Lung (tissue), 12 donors: Measurements from ENCODE around the gene GLI2. TPM values are rescaled to one million over a fixed set of nuclear protein-coding genes. Genes with fewer than 3 reads are reported as not detected.

Source experiments
- ATAC-seq: fragments of 200-7000 bp; cut with Tn5 transposase; one replicate; pipeline ENCODE4 v1.9.1; 2020; ENCODE audit warnings: moderate number of reproducible peaks; ENCODE audit not compliant: insufficient read depth, low FRiP score
- DNase-seq, 3 donors: peaks; one replicate each; pipeline ENCODE4 v3.0.0-alpha.2; 2013 to 2017
- H3K27ac ChIP-seq, 2 donors: one replicate each; pipeline ENCODE4 v1.5.1; 2013; ENCODE audit warnings: mild to moderate bottlenecking in 2 of 2, moderate library complexity in 2 of 2, control low read depth in 1 of 2, inconsistent platforms in 1 of 2, low read depth in 1 of 2, low read length in 1 of 2
- H3K27me3 ChIP-seq, 3 donors: one replicate each; pipeline ENCODE4 v1.5.1; 2013; ENCODE audit warnings: low read length in 2 of 3; ENCODE audit not compliant: control insufficient read depth in 3 of 3, insufficient read depth in 3 of 3
- H3K36me3 ChIP-seq, 4 donors: one replicate each; pipeline ENCODE4 v1.5.1; 2013; ENCODE audit warnings: low read length in 4 of 4, mild to moderate bottlenecking in 1 of 4, moderate library complexity in 1 of 4; ENCODE audit not compliant: control insufficient read depth in 4 of 4, insufficient read depth in 4 of 4
- H3K4me1 ChIP-seq, 5 donors: one replicate each; pipeline ENCODE4 v1.5.1; 2013; ENCODE audit warnings: low read length in 5 of 5, mild to moderate bottlenecking in 2 of 5, moderate library complexity in 1 of 5; ENCODE audit not compliant: control insufficient read depth in 5 of 5, insufficient read depth in 5 of 5
- H3K4me3 ChIP-seq: one replicate; pipeline ENCODE4 v1.5.1; 2013; ENCODE audit warnings: mild to moderate bottlenecking, control low read depth, moderate library complexity
- H3K9ac ChIP-seq, 2 donors: one replicate each; pipeline ENCODE4 v1.5.1; 2013; ENCODE audit warnings: low read length in 2 of 2, control low read depth in 1 of 2; ENCODE audit not compliant: insufficient read depth in 1 of 2
- H3K9me3 ChIP-seq, 4 donors: one replicate each; pipeline ENCODE4 v1.5.1; 2013; ENCODE audit warnings: low read length in 3 of 4, mild to moderate bottlenecking in 1 of 4, moderate library complexity in 1 of 4; ENCODE audit not compliant: control insufficient read depth in 4 of 4, insufficient read depth in 3 of 4
- WGBS, 2 donors: extraction: QIAGEN DNeasy Blood & Tissue Kit; methylation state at CpG; one replicate each; pipeline ENCODE4 v1.1.7; 2013; 5-methylcytosine and 5-hydroxymethylcytosine counted together
- polyA plus RNA-seq, 2 donors: library from polyadenylated mRNA; stranded (reverse); fragments of 200-250 nt; gene quantifications; one replicate each; pipeline ENCODE4 v1.2.1, GENCODE V29; 2013
- total RNA-seq, 2 donors: library from RNA; depleted of rRNA in 1 of 2; stranded (reverse); fragments of >200 nt in 1 of 2; gene quantifications; one replicate each; pipeline ENCODE4 v1.2.1, GENCODE V29; 2014 to 2021
- TF ChIP-seq, protein P1 (sequence below): IDR thresholded peaks from 2 replicates; pipeline ENCODE4 v1.5.1; 2012; ENCODE audit warnings: mild to moderate bottlenecking; ENCODE audit errors: control extremely low read depth, extremely low read depth
- donor health status: control.
- donor health status: control.
- donor health status: Bipolar disorder and iron deficiency.
- donor health status: healthy.
- donor health status: DM: yes; HTN: yes; CAD: no.

GLI2 gene
- total and polyA plus RNA-seq, 4 donors: 1.1 to 9.2 (median 3.5) TPM

DNA sequence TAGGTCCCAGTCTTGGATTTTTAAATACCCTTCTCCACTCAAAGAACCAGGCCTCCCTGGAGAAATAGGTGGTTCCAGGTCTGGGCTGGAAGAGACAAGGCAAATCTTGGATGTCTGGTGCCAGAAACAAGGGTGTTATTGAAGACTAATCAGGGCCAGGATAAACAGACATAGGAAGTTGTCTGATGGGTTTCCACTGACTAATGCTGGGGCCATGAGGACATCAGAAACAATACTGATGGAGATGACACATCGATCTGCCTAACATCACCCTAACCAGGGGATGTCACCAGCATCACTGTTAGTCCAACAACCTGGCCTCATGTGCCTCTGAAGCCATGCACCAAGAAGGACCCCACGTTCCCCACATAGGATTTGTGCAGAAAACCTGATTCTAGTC, 42.5 kb upstream of the GLI2 start:
- peaks cover 0 to 28% (median 13%) of the 10 kb centered on the region in 3 donors for H3K27me3 ChIP-seq
- WGBS, 2 donors: 72 to 90% methylated on average over 2 of the region's 2 CpGs

DNA sequence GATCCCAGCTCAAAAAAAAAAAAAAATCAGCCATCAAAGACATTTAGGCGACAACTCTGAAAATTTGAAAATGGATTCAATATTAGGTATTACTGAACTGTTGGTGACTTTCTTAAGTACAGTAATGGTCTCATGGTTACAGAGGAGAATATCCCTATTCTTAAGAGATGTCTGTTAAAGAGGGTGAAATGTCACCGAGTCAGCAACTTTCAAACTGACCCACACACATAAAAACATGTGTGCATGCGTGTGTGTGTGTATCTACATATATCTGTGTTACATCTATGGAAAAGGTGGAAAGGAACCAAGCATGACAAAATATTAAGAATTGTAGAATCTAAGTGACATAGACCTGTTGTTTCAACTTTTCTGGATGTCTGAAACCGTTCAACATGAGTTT, 41.6 kb upstream of the GLI2 start:
- Histone ChIP-seq H3K4me3 (no peak overlapping the region), H3K27ac (no peak overlapping the region), H3K4me1 (peaks cover 0 to 3% (median 0%) of the 10 kb centered on the region in 5 donors), H3K9me3 (peaks cover 0 to 5% (median 1%) of the 10 kb centered on the region in 4 donors), H3K27me3 (peaks cover 0 to 28% (median 13%) of the 10 kb centered on the region in 3 donors), H3K36me3 (no peaks in the 10 kb centered on the region), H3K9ac (no peak overlapping the region)
- ATAC-seq (no peak), DNase-seq (no peak)
- TF ChIP-seq, protein P1, sequence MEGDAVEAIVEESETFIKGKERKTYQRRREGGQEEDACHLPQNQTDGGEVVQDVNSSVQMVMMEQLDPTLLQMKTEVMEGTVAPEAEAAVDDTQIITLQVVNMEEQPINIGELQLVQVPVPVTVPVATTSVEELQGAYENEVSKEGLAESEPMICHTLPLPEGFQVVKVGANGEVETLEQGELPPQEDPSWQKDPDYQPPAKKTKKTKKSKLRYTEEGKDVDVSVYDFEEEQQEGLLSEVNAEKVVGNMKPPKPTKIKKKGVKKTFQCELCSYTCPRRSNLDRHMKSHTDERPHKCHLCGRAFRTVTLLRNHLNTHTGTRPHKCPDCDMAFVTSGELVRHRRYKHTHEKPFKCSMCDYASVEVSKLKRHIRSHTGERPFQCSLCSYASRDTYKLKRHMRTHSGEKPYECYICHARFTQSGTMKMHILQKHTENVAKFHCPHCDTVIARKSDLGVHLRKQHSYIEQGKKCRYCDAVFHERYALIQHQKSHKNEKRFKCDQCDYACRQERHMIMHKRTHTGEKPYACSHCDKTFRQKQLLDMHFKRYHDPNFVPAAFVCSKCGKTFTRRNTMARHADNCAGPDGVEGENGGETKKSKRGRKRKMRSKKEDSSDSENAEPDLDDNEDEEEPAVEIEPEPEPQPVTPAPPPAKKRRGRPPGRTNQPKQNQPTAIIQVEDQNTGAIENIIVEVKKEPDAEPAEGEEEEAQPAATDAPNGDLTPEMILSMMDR: no peak
- 79 to 85% methylated on average over 4 of the region's 4 CpGs for WGBS, 2 donors

More for the DNA sequence above, 42.5 kb upstream of the GLI2 start:
- H3K27ac ChIP-seq: no peak overlapping the region
- H3K9me3 ChIP-seq: peaks cover 0 to 5% (median 1%) of the 10 kb centered on the region in 4 donors
- TF ChIP-seq, protein P1: no peak
- H3K4me1 ChIP-seq: peaks cover 0 to 3% (median 0%) of the 10 kb centered on the region in 5 donors
- H3K4me3 ChIP-seq: no peak overlapping the region
- no peak for ATAC-seq
- H3K9ac ChIP-seq: no peak overlapping the region
- H3K36me3 ChIP-seq: no peaks in the 10 kb centered on the region
- DNase-seq: no peak

DNA sequence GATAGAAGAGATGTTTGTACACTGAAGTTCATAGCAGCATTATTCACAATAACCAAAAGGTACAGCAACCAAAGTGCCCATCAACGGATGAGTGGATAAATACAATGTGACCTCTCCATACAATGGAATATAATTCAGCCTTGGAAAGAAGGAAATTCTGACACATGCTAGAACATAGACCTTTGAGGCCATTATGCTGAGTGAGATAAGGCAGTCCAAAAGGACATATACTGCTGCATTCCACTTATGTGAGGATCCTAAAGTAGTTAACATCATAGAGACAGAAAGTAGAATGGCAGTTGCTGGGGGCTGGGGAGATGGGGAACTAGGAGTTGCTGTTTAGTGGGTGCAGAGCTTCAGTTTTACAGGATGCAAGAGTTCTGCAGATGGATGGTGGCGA, 38.2 kb upstream of the GLI2 start:
- H3K9me3 ChIP-seq: no peaks in the 10 kb centered on the region
- H3K27ac ChIP-seq: no peak overlapping the region
- ATAC-seq (no peak), DNase-seq (no peak)
- H3K4me3 ChIP-seq: no peak overlapping the region
- H3K27me3 ChIP-seq: peaks cover 0 to 36% (median 13%) of the 10 kb centered on the region in 3 donors
- TF ChIP-seq, protein P1: no peak
- peaks cover 0 to 12% (median 0%) of the 10 kb centered on the region in 5 donors for H3K4me1 ChIP-seq
- no peak overlapping the region for H3K9ac ChIP-seq
- 85 to 97% methylated on average over 2 of the region's 2 CpGs for WGBS, 2 donors
- no peaks in the 10 kb centered on the region for H3K36me3 ChIP-seq

DNA sequence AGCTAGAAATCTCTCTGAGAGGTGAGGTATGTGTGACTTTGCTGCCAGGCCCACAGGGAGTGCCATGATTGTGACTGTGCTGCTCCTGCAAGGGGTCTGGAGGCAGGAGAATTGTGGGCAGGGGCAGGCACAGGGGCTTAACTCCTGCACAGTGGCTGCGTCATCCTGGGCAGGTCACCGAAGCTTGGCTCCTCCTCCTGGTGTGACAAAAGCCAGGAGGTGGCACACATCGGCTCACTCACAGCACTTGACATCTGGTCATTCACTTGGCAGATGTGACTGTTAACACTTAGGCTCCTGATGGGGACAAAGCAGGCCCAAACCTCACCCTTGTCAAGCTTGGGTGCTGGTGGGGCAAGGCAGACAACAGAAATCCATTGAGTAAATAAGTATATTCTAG, 36.4 kb upstream of the GLI2 start:
- DNase-seq (no peak), ATAC-seq (no peak)
- Histone ChIP-seq H3K27me3 (peaks cover 0 to 30% (median 10%) of the 10 kb centered on the region in 3 donors), H3K27ac (no peak overlapping the region), H3K9ac (no peak overlapping the region), H3K4me3 (no peak overlapping the region), H3K4me1 (peaks cover 0 to 12% (median 0%) of the 10 kb centered on the region in 5 donors), H3K36me3 (no peaks in the 10 kb centered on the region), H3K9me3 (no peaks in the 10 kb centered on the region)
- TF ChIP-seq, protein P1: no peak
- WGBS, 2 donors: 58 to 79% methylated on average over 3 of the region's 3 CpGs
